Hematopoietic multipotent progenitor cell (in vitro differentiated cells): ENCODE measurements around the gene PAIP1. TPM values are rescaled to one million over a fixed set of nuclear protein-coding genes. Genes with fewer than 3 reads are reported as not detected.
A peak's percentile ranks its signal among the peaks of the same experiment; 100 is the strongest.
"Not testable (repeated sequence)": the region's sequence is repeated elsewhere in the genome, so short reads cannot be mapped to it uniquely, and the experiment has no call there.

ENCODE experiments used
- DNase-seq, 3 donors: peaks; one replicate each; pipeline ENCODE4 v3.0.0-alpha.2; 2011 to 2015; ENCODE audit warnings: low read depth in 2 of 3, low spot score in 2 of 3
- total RNA-seq: library from RNA; depleted of rRNA; stranded (reverse); fragments of >200 nt; gene quantifications from one replicate; pipeline ENCODE4 v1.2.3, GENCODE V29; 2012

Gene PAIP1
- 40.4 TPM for total RNA-seq

GRCh38 chr5:43556857-43557542 is at the start of gene PAIP1:
PAIP1 (minus strand) TSS chr5:43557077; CDS start chr5:43556846, 231 bp downstream.
- DNase-seq = peak; percentile 76 to 91 (median 90)

- no peak for DNase-seq
Measured at GRCh38 chr5:43606351-43606750, 49.5 kb upstream of the PAIP1 start.

- no peak for DNase-seq
Measured at GRCh38 chr5:43604699-43605098, 47.8 kb upstream of the PAIP1 start.

- peak; percentile 42 to 91 (median 84) for DNase-seq
Measured at GRCh38 chr5:43603344-43604217, 46.7 kb upstream of the PAIP1 start.

- peak; percentile 41 to 80 (median 75) for DNase-seq
Measured at GRCh38 chr5:43602461-43603343, 45.8 kb upstream of the PAIP1 start, which contains the start of gene NNT. NNT (plus strand) TSS chr5:43603180; CDS start chr5:43609196, 6,016 bp downstream.

GRCh38 chr5:43601454-43602260 is 44.8 kb upstream of the PAIP1 start:
- DNase-seq = peak in 1 of 3 donors; percentile 13

GRCh38 chr5:43598927-43599326 is 42.0 kb upstream of the PAIP1 start:
- not testable (repeated sequence) for DNase-seq

GRCh38 chr5:43592363-43592762 is 35.5 kb upstream of the PAIP1 start:
- DNase-seq = no peak

- DNase-seq = no peak
Measured at GRCh38 chr5:43590700-43591099, 33.8 kb upstream of the PAIP1 start.

- DNase-seq = no peak
Measured at GRCh38 chr5:43589310-43589709, 32.4 kb upstream of the PAIP1 start.

GRCh38 chr5:43588842-43589241 is 32.0 kb upstream of the PAIP1 start:
- no peak for DNase-seq

- no peak for DNase-seq
Measured at GRCh38 chr5:43584166-43584699, 27.4 kb upstream of the PAIP1 start.

- no peak for DNase-seq
Measured at GRCh38 chr5:43583724-43584123, 26.8 kb upstream of the PAIP1 start.

- DNase-seq = no peak
Measured at GRCh38 chr5:43582082-43583005, 25.5 kb upstream of the PAIP1 start.

- no peak for DNase-seq
Measured at GRCh38 chr5:43581398-43581797, 24.5 kb upstream of the PAIP1 start.

- DNase-seq = not testable (repeated sequence)
Measured at GRCh38 chr5:43580402-43581210, 23.7 kb upstream of the PAIP1 start.

GRCh38 chr5:43573058-43573457 is 16.2 kb upstream of the PAIP1 start:
- DNase-seq = no peak

GRCh38 chr5:43572357-43572756 is 15.5 kb upstream of the PAIP1 start:
- DNase-seq = no peak
